DMS114 treated with DMSO at 0.1 percent for 48 hours (cell line): ENCODE data around the gene CAST.
A peak's percentile ranks its signal among the peaks of the same experiment; 100 is the strongest.

Experiments
- DNase-seq: peaks from one replicate; lab custom pipeline; 2025; ENCODE audit not compliant: unreplicated experiment; lab: John Stamatoyannopoulos, UW

CAST gene

GRCh38 chr5:96671441-96671840 is 9.3 kb downstream of the CAST start:
- DNase-seq, result no peak

GRCh38 chr5:96673127-96673526 is 11.0 kb downstream of the CAST start:
- no peak for DNase-seq

DNA sequence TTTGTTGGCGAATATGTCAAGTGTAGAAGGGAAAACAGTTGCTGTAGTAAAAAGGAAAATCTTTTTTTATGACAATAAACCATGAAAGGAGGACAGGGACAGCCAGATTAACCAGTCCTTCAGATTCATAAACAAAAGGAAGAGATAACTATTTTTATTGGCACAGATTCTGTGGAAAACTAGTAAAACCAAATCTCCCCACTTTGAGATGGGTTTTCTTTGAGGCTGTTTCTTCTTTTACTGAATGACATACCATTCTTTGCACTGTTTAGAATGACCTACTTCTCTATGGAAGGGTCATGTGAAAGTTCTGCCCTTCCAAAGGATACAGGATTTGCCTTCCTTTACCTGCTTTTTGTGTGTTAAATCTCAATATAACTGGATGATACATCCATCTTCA is 13.7 kb downstream of the CAST start:
- no peak for DNase-seq

DNA sequence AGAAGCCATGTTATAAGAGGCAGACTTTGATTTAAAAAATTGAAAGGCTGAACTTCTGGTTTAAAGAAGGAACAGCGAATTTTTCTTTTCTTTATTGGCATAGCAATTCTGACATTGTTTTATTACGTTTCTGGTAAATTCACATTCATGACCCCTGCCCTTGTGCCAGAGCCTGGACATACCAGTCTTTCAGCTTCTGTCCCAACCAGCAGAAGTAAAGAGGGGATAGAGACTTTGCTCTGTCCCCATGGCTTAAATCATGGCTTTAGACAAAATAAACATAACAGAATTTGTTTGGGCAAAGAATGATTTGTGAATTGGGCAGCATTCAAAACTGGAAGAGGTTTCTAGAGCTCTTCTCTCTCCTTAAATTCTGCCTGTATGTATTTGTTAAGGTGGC is 15.3 kb downstream of the CAST start:
- no peak for DNase-seq

DNA sequence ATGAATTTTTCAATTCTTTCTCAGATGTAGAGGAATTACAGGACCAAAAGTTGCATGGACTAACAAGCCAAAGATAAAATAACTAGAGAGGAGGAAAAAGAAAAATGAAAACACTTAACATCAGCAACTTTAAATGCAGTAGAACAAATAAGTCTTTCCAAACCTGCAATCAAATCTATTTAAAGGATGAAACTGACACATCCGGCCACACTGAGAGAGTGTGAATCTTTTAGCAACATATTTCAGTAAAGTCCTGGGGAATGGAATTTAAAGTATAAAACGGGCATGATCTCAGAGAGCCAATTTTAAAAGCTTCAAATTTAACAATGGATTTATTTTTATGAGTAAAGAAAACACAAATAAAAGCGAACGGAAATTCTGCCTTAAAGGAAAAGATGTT is 17.1 kb downstream of the CAST start:
- no peak for DNase-seq

GRCh38 chr5:96680759-96681470 is 18.7 kb downstream of the CAST start:
- no peak for DNase-seq

DNA sequence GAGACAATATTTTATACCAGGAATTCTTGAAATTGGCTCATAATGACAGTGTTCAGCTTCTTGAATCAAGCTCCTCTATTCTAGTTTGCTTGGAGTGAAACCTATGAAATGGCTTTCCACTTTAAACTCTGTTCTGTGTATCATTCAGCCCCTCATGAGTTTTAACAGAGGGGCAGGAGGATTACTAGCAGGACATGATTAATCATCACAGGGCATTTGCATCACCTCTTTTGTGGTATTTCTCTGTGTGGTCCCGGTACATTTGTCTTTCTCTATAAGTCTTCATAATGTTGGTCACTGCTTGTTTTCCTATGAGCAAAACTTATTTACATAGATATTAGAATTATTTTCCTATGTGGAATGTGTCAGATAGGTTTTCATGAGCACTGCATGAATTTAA is 21.2 kb downstream of the CAST start:
- no peak for DNase-seq

DNA sequence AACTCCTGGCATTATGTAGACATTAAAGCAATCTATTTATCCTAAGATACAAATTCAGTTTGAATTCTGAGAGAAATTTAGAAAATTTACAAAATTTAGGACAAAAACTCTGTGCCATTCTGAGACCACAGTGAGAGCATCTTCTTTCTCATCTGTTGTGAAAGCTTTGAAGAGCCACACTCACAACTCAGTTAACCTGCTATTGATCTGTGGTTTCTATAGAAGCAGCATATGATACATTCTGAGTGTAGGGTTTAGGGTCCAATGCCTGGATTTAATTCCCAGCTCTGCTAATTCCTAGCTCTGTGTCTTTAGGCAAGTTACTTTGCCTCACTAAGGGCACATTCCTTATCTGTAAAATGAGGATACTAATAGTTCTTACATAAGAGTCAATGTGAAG is 21.6 kb downstream of the CAST start:
- no peak for DNase-seq

DNA sequence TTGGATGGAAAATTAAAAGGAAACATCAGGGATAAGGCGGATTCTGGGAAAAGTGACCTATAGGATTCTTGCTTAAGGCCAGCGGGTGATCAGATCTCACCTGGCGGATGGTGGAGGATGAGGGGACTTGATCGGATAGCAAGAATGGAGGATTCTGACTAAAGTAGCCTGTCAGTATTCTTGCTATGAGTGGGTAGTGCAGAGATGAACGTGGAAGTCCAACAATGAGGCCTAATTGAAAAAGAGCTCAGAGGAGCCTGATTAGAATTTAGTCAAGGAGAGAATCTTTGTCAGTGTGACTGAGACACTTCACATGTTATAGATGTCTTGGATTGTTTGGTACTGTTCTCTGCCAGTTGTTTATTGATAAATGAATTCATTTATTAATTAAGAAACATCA is 24.9 kb downstream of the CAST start:
- no peak for DNase-seq

DNA sequence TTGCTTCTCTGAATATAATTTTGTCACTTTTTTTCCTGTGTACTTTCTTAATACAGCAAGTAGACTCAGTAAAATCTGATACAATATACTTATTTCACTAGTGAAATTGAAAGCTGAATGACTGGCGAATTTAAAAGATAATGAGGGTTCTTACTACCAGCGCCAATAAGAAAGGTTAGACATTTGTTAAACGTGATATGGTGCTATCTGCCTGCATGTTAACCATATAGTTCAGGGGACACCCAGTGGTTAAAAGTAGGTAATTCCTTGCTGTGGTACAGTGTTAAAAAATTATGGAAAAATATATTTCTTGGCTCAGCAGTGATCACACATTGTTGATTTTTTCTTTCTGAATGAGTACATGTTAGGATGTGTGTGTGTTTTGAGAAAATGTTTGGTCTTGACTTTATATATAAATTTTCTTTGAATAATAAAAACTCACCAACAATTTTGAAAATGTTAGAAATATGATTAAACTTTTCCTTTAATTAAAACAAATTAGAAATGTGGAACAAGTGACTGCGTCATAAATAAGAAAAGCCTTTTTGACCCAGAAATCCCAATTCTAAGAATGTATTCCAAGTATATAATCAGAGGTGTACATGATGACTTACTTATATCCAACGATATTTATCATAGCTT is 25.8 kb downstream of the CAST start:
- DNase-seq, result peak; percentile 36

DNA sequence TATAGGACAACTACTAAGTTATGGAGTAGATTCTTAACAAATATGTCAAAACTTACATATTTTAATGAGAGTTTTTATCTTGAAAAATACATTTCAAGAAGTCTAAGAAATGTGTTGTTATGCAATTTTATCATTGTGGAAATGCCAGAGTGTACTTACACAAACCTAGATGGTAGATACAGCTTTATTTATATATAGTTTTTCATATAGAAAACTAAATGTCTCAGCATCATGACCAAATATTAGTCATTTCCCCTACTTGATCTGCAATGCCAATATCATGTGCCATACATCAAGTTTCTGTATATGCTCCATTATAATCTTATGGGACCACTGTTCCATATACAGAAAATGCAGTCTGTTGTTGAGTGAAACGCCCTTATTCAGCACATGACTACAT is 28.7 kb downstream of the CAST start:
- DNase-seq, result no peak

DNA sequence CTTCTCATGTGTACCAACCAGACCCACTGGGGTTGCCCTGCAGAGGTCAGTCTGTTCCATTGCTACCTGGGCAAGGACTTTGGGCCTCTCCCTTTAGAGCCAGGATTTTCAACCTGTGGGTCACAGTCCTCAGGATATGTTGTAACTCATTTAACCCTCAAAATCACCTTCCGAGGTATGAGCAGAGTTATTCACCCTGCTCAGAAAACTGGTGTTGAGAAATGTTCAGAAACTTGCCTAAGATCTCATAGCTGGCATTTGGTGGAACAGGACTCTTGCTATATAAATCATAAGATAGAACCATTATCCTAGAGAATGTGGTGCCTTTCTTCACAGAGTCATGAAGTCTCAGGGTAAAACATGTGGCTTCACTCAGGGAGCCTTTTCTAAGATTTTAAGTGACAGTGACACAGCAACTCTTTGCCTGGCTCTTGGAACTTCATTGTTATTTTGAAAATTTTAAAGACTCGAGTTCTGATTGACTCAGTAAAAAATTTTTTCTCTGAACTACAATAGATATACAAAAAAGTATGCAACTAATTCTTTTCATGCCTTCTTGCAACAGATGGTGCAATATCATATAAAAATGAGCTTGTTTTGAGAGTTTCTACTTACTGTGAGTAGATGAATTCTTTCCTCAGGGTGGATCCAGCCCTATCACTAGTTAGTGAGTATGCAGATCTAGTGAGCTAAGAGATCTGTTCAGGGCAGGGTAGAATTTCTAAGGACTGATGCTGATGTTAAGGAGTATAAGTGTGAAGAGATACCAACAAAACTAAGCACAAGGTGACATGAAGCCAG is 29.5 kb downstream of the CAST start:
- DNase-seq, result no peak

DNA sequence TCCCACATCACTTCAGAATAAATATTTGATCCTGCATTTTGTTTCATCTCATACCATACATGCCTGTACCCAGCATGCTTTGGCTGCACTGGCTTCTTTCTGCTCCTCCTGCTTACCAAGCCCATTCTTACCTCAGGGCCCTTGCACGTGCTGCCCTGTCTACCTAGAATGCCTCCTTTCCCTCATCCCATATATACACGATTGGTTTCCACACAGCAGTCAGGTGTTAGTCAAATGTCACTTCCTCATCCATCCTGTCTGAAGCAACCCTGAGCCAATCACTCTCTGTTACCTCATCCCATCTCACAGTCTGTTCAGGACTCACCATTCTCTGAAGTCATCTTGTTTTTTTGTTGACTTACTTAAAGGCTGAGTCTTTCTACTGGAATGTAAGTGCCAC is 30.3 kb downstream of the CAST start:
- no peak for DNase-seq

GRCh38 chr5:96699186-96699820 is 37.1 kb downstream of the CAST start:
- DNase-seq, result no peak

DNA sequence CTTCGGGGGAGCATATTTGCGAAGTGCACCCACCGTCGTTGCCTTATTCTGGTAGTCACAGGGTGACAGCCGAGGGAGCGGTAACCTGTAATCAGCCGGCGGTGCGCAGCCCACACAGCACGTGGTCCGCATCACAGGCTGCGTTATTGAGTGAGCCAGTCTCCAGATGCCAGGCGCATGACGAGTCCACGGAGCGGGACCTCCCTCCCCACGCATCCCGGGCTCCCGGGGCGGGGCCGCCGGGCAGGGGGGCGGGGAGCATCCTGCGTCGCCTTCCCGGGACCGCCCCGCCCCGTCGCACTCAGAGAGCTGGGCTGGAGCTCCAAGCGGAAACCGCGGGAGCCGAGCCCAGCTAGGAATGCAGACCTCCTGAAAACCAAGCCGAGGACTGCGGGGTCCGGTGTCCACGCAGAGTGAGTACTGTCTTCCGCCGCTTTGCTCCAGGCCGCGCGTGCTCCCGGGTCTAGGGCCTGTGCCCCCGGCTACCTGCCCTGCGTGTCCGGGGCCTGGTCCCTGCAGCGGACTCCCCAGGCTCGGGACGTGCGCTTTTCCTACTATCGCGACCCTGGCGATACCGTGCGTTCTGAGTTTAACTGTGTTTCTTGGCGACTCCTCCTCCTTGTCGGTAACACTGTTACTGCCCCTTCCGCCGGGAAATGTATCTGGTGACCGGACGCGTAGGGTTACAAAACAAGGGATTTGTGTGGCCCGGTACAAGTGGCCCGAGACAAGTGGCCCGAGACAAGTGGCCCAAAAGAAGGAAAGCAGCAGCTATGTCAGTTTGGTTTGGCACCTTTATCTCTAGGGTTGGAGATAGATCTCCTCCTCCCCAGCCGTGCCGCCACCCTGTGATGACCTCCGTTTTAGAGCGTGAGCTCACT is 40.6 kb downstream of the CAST start:
- DNase-seq, result no peak

GRCh38 chr5:96703384-96703920 is 41.3 kb downstream of the CAST start:
- no peak for DNase-seq

GRCh38 chr5:96703995-96704394 is 41.8 kb downstream of the CAST start:
- DNase-seq, result no peak

- no peak for DNase-seq
These were observed 44.4 kb downstream of the CAST start for GRCh38 chr5:96706433-96707111.

DNA sequence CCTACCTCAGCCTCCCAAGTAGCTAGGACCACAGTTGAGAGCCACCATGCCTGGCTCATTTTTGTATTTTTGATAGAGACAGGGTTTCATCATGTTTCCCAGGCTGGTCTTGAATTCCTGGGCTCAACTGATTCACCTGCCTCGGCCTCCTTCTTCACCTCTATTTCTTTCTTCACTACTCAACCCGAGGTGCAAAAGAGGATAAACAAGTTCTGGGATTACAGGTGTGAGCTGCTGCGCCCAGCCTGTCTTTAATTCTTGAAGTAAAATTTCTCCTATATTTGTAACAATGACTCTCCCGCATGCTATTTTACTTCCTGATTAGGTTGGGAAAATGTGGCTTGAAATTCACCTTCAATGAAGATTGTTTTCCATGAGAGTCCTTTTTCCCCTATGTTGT is 46.4 kb downstream of the CAST start:
- DNase-seq, result no peak
